Lung (tissue), 12 donors: ENCODE results near the gene TCEAL8. TPM values are rescaled to one million over a fixed set of nuclear protein-coding genes. Genes with fewer than 3 reads are reported as not detected.
"Not testable (repeated sequence)": the region's sequence is repeated elsewhere in the genome, so short reads cannot be mapped to it uniquely, and the experiment has no call there.

Experiments used
- ATAC-seq: fragments of 200-7000 bp; cut with Tn5 transposase; one replicate; pipeline ENCODE4 v1.9.1; 2020; ENCODE audit warnings: moderate number of reproducible peaks; ENCODE audit not compliant: insufficient read depth, low FRiP score
- DNase-seq, 3 donors: peaks; one replicate each; pipeline ENCODE4 v3.0.0-alpha.2; 2013 to 2017
- H3K27ac ChIP-seq, 2 donors: one replicate each; pipeline ENCODE4 v1.5.1; 2013; ENCODE audit warnings: mild to moderate bottlenecking in 2 of 2, moderate library complexity in 2 of 2, control low read depth in 1 of 2, inconsistent platforms in 1 of 2, low read depth in 1 of 2, low read length in 1 of 2
- H3K27me3 ChIP-seq, 3 donors: one replicate each; pipeline ENCODE4 v1.5.1; 2013; ENCODE audit warnings: low read length in 2 of 3; ENCODE audit not compliant: control insufficient read depth in 3 of 3, insufficient read depth in 3 of 3
- H3K36me3 ChIP-seq, 4 donors: one replicate each; pipeline ENCODE4 v1.5.1; 2013; ENCODE audit warnings: low read length in 4 of 4, mild to moderate bottlenecking in 1 of 4, moderate library complexity in 1 of 4; ENCODE audit not compliant: control insufficient read depth in 4 of 4, insufficient read depth in 4 of 4
- H3K4me1 ChIP-seq, 5 donors: one replicate each; pipeline ENCODE4 v1.5.1; 2013; ENCODE audit warnings: low read length in 5 of 5, mild to moderate bottlenecking in 2 of 5, moderate library complexity in 1 of 5; ENCODE audit not compliant: control insufficient read depth in 5 of 5, insufficient read depth in 5 of 5
- H3K4me3 ChIP-seq: one replicate; pipeline ENCODE4 v1.5.1; 2013; ENCODE audit warnings: mild to moderate bottlenecking, control low read depth, moderate library complexity
- H3K9ac ChIP-seq, 2 donors: one replicate each; pipeline ENCODE4 v1.5.1; 2013; ENCODE audit warnings: low read length in 2 of 2, control low read depth in 1 of 2; ENCODE audit not compliant: insufficient read depth in 1 of 2
- H3K9me3 ChIP-seq, 4 donors: one replicate each; pipeline ENCODE4 v1.5.1; 2013; ENCODE audit warnings: low read length in 3 of 4, mild to moderate bottlenecking in 1 of 4, moderate library complexity in 1 of 4; ENCODE audit not compliant: control insufficient read depth in 4 of 4, insufficient read depth in 3 of 4
- CTCF ChIP-seq: IDR thresholded peaks from 2 replicates; pipeline ENCODE4 v1.5.1; 2012; ENCODE audit warnings: mild to moderate bottlenecking; ENCODE audit errors: control extremely low read depth, extremely low read depth
- WGBS, 2 donors: extraction: QIAGEN DNeasy Blood & Tissue Kit; methylation state at CpG; one replicate each; pipeline ENCODE4 v1.1.7; 2013; 5-methylcytosine and 5-hydroxymethylcytosine counted together
- polyA plus RNA-seq, 2 donors: library from polyadenylated mRNA; stranded (reverse); fragments of 200-250 nt; gene quantifications; one replicate each; pipeline ENCODE4 v1.2.1, GENCODE V29; 2013
- total RNA-seq, 2 donors: library from RNA; depleted of rRNA in 1 of 2; stranded (reverse); fragments of >200 nt in 1 of 2; gene quantifications; one replicate each; pipeline ENCODE4 v1.2.1, GENCODE V29; 2014 to 2021
- donor health status: control.
- donor health status: control.
- donor health status: Bipolar disorder and iron deficiency.
- donor health status: healthy.
- donor health status: DM: yes; HTN: yes; CAD: no.

The TCEAL8 gene
- total and polyA plus RNA-seq, 4 donors, result 40.7 to 86.9 (median 50.7) TPM

DNA sequence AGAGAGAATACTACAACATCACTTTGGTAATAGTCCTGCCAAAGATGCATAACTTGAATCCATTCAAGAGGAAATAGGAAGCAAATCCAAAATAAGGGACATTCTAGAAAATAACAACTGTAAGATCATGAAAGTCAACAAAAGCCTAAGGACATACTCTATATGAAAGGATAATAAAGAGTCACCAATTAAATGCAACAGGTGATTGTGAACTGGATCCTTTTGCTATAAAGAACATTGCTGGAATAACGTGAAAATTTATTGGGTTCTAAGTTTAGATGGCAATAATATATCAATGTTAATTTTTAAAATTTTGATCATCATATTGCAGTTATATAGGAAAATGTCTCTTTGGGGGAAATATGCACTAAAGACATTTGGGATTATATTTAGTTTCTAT, 20.1 kb downstream of the TCEAL8 start:
- no peak overlapping the region for H3K9ac ChIP-seq
- TF ChIP-seq CTCF, result no peak
- H3K4me3 ChIP-seq, result no peak overlapping the region
- no peaks in the 10 kb centered on the region for H3K9me3 ChIP-seq
- no peaks in the 10 kb centered on the region for H3K4me1 ChIP-seq
- 59 to 93% methylated on average over 1 of the region's 1 CpG for WGBS, 2 donors
- H3K36me3 ChIP-seq, result no peaks in the 10 kb centered on the region
- ATAC-seq (no peak), DNase-seq (no peak)
- H3K27me3 ChIP-seq, result peaks cover 0 to 33% (median 8%) of the 10 kb centered on the region in 3 donors
- H3K27ac ChIP-seq, result no peak overlapping the region

DNA sequence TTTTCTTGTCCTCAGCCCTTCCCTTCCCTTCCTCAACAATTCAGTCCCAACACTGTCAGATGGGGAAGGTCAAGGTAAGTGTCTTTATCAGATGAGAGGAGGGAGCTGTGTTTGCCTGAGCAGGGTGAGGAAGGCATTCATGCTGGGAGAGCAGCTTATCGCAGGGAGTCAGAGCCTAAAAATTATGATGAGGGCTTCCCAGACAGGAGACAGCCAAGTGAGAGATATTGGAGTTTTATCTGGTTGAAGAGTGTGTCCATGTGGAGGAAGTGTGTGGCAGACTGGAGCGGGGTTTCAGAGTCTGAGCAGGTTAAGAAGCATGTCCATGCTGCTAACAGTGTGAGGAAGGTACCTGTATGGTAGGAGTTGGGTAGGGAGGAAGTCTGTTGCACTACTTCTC, 21.7 kb downstream of the TCEAL8 start:
- no peak overlapping the region for H3K27ac ChIP-seq
- no peaks in the 10 kb centered on the region for H3K9me3 ChIP-seq
- TF ChIP-seq CTCF, result no peak
- peaks cover 0 to 31% (median 8%) of the 10 kb centered on the region in 3 donors for H3K27me3 ChIP-seq
- H3K4me1 ChIP-seq, result no peaks in the 10 kb centered on the region
- no peaks in the 10 kb centered on the region for H3K36me3 ChIP-seq
- ATAC-seq (no peak), DNase-seq (no peak)
- WGBS, 2 donors, result 59 to 94% methylated on average over 2 of the region's 2 CpGs
- H3K4me3 ChIP-seq, result no peak overlapping the region
- no peak overlapping the region for H3K9ac ChIP-seq

DNA sequence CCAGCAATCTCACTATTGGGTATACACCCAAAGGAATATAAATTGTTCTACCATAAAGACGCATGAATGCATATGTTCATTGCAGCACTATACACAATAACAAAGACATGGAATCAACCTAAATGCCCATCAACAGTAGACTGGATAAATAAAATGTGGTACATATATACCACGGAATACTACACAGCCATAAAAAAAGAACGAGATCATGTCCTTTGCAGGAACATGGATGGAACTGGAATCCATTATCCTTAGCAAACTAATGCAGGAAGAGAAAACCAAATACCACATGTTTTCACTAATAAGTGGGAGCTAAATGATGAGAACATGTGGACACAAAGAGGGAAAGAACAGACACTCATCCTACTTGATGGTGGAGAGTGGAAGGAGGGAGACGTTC, 29.0 kb downstream of the TCEAL8 start:
- not testable (repeated sequence) for H3K27ac ChIP-seq, H3K4me1 ChIP-seq, H3K4me3 ChIP-seq, H3K9me3 ChIP-seq, ATAC-seq, DNase-seq, H3K9ac ChIP-seq, H3K36me3 ChIP-seq
- 86 to 94% methylated on average over 4 of the region's 4 CpGs for WGBS, 2 donors
- H3K27me3 ChIP-seq, result peaks cover 2 to 37% (median 25%) of the 10 kb centered on the region in 3 donors

GRCh38 chrX:103220511-103221323, 34.2 kb downstream of the TCEAL8 start:
- no peaks in the 10 kb centered on the region for H3K4me1 ChIP-seq
- no peaks in the 10 kb centered on the region for H3K36me3 ChIP-seq
- H3K27ac ChIP-seq, result peak overlapping the region in 1 of 2 donors; percentile 10
- peak in 1 of 3 donors; percentile 9 for DNase-seq
- peaks cover 3 to 28% (median 15%) of the 10 kb centered on the region in 3 donors for H3K27me3 ChIP-seq
- TF ChIP-seq CTCF, result no peak
- H3K9me3 ChIP-seq, result peaks cover 0 to 11% (median 0%) of the 10 kb centered on the region in 4 donors
- ATAC-seq, result no peak
- H3K9ac ChIP-seq, result no peak overlapping the region
- 50 to 54% methylated on average over 27 to 39 of the region's 39 CpGs for WGBS, 2 donors
- H3K4me3 ChIP-seq, result no peak overlapping the region
